ENCODE data around the gene OPN1LW. TPM values are rescaled to one million over a fixed set of nuclear protein-coding genes. Genes with fewer than 3 reads are reported as not detected.
A peak's percentile ranks its signal among the peaks of the same experiment; 100 is the strongest.

The OPN1LW gene
- total and polyA plus RNA-seq, 12 donors = not detected

GRCh38 chrX:154097589-154098541 lies 46.2 kb upstream of the OPN1LW start, which contains the start of gene MECP2:
TSS of gene MECP2 (minus strand) at chrX:154097717.
- 13 to 46% (median 36%) methylated on average over 9 to 60 of the region's 75 CpGs for WGBS, 4 donors
- intact Hi-C loops (cut with DNase I) = no loop called here

GRCh38 chrX:154098551-154098950 lies 45.5 kb upstream of the OPN1LW start:
- Histone ChIP-seq H3K36me3 (replicated peaks in 1 of 2) (no peaks in the 10 kb centered on the region), H3K27ac (no peak overlapping the region), H3K9me3 (replicated peaks in 1 of 3) (no peaks in the 10 kb centered on the region), H3K4me3 (no peak overlapping the region), H3K4me1 (replicated peaks in 1 of 2) (peaks cover 15 to 27% of the 10 kb centered on the region in 2 donors), H3K27me3 (peaks cover 4% of the 10 kb centered on the region)
- 32 to 62% (median 55%) methylated on average over 2 of the region's 2 CpGs for WGBS, 4 donors
- DNase-seq = no peak
- intact Hi-C loops (cut with DNase I) = no loop called here
- TF ChIP-seq CTCF (IDR thresholded peaks at IDR 0.05) = no peak
- no peak for TF ChIP-seq POLR2A (IDR thresholded peaks at IDR 0.05)

More at GRCh38 chrX:154097589-154098541, 46.2 kb upstream of the OPN1LW start, which contains the start of gene MECP2:
- TF ChIP-seq POLR2A (IDR thresholded peaks at IDR 0.05) (peak; percentile 27 to 74), CTCF (IDR thresholded peaks at IDR 0.05) (no peak)
- Histone ChIP-seq H3K9me3 (replicated peaks in 1 of 3) (no peaks in the 10 kb centered on the region), H3K27me3 (peaks cover 4% of the 10 kb centered on the region), H3K4me1 (replicated peaks in 1 of 2) (peaks cover 15 to 31% of the 10 kb centered on the region in 2 donors), H3K36me3 (replicated peaks in 1 of 2) (no peaks in the 10 kb centered on the region), H3K4me3 (peak within 1 kb of the TSS in 3 of 4 donors; percentile 51 to 81 (median 54)), H3K27ac (peak within 1 kb of the TSS; percentile 64 to 100 (median 93))
- peak; percentile 90 to 97 (median 94) for DNase-seq

- TF ChIP-seq CTCF (IDR thresholded peaks at IDR 0.05) (no peak), POLR2A (IDR thresholded peaks at IDR 0.05) (no peak)
- Histone ChIP-seq H3K36me3 (replicated peaks in 1 of 2) (no peaks in the 10 kb centered on the region), H3K27ac (no peak overlapping the region), H3K9me3 (replicated peaks in 1 of 3) (no peaks in the 10 kb centered on the region), H3K27me3 (no peaks in the 10 kb centered on the region), H3K4me3 (no peak overlapping the region), H3K4me1 (replicated peaks in 1 of 2) (peaks cover 0 to 4% of the 10 kb centered on the region in 2 donors)
- 55 to 80% (median 77%) methylated on average over 6 of the region's 6 CpGs for WGBS, 4 donors
- no peak for DNase-seq
- intact Hi-C loops (cut with DNase I) = no loop called here
These were observed 30.3 kb upstream of the OPN1LW start for GRCh38 chrX:154113729-154114128.

GRCh38 chrX:154114652-154115051 lies 29.4 kb upstream of the OPN1LW start:
- no peaks in the 10 kb centered on the region for H3K27me3 ChIP-seq
- no peaks in the 10 kb centered on the region for H3K36me3 ChIP-seq (replicated peaks in 1 of 2)
- H3K4me1 ChIP-seq (replicated peaks in 1 of 2) = peaks cover 0 to 4% of the 10 kb centered on the region in 2 donors
- 47 to 74% (median 62%) methylated on average over 2 to 5 of the region's 5 CpGs for WGBS, 4 donors
- H3K4me3 ChIP-seq = no peak overlapping the region
- no peak for DNase-seq
- intact Hi-C loops (cut with DNase I) = no loop called here
- TF ChIP-seq CTCF (IDR thresholded peaks at IDR 0.05) (no peak), POLR2A (IDR thresholded peaks at IDR 0.05) (no peak)
- H3K9me3 ChIP-seq (replicated peaks in 1 of 3) = no peaks in the 10 kb centered on the region
- H3K27ac ChIP-seq = peak overlapping the region in 1 of 5 donors; percentile 49

Data from adrenal gland (tissue), 12 donors.